ENCODE data around the gene MAGEF1.

MAGEF1 gene

DNA sequence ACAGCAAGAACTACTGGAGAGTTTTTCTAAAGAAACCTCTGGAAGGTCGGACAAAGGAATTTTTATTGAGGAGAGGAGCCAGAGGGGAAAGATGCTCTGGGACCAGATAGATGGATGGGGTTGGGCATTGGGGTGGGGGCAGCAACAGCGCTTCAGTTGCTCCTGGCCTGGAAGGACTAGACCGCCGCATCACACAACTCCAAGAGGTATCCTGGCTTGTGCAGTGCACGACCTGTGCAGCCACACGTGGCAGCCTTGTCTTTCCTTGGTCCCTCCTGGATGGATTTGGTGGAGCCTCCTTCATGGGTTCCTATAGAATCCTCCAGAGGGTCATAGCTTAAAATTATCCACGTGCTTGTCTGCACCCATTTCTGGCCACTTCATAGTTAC is 23.0 kb downstream of the MAGEF1 start:
- no peak; the same call in 1 of the 3 replicates for ATAC-seq
- TF ChIP-seq ZC3H10 (CRISPR knock-in tag; IDR thresholded peaks at IDR 0.05) (no peak), ARNTL (CRISPR knock-in tag; IDR thresholded peaks at IDR 0.05; ENCODE audit: borderline replicate concordance, low read depth) (no peak), ZNF565 (CRISPR knock-in tag; conservative IDR thresholded peaks at IDR 0.05; ENCODE audit: low read depth) (no peak), TOX (CRISPR knock-in tag; IDR thresholded peaks at IDR 0.05; ENCODE audit: borderline replicate concordance) (no peak), ZNF70 (CRISPR knock-in tag; IDR thresholded peaks at IDR 0.05) (no peak), TCF4 (CRISPR knock-in tag; IDR thresholded peaks at IDR 0.05; ENCODE audit: borderline replicate concordance) (no peak), SNAI2 (CRISPR knock-in tag; IDR thresholded peaks at IDR 0.05) (no peak), ESRRG (CRISPR knock-in tag; IDR thresholded peaks at IDR 0.05) (no peak), ZFP3 (CRISPR knock-in tag; IDR thresholded peaks at IDR 0.05) (no peak)
- TF ChIP-seq, protein P1, sequence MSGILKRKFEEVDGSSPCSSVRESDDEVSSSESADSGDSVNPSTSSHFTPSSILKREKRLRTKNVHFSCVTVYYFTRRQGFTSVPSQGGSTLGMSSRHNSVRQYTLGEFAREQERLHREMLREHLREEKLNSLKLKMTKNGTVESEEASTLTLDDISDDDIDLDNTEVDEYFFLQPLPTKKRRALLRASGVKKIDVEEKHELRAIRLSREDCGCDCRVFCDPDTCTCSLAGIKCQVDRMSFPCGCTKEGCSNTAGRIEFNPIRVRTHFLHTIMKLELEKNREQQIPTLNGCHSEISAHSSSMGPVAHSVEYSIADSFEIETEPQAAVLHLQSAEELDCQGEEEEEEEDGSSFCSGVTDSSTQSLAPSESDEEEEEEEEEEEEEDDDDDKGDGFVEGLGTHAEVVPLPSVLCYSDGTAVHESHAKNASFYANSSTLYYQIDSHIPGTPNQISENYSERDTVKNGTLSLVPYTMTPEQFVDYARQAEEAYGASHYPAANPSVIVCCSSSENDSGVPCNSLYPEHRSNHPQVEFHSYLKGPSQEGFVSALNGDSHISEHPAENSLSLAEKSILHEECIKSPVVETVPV (CRISPR knock-in tag; IDR thresholded peaks at IDR 0.05) = no peak
- TF ChIP-seq, protein P2, sequence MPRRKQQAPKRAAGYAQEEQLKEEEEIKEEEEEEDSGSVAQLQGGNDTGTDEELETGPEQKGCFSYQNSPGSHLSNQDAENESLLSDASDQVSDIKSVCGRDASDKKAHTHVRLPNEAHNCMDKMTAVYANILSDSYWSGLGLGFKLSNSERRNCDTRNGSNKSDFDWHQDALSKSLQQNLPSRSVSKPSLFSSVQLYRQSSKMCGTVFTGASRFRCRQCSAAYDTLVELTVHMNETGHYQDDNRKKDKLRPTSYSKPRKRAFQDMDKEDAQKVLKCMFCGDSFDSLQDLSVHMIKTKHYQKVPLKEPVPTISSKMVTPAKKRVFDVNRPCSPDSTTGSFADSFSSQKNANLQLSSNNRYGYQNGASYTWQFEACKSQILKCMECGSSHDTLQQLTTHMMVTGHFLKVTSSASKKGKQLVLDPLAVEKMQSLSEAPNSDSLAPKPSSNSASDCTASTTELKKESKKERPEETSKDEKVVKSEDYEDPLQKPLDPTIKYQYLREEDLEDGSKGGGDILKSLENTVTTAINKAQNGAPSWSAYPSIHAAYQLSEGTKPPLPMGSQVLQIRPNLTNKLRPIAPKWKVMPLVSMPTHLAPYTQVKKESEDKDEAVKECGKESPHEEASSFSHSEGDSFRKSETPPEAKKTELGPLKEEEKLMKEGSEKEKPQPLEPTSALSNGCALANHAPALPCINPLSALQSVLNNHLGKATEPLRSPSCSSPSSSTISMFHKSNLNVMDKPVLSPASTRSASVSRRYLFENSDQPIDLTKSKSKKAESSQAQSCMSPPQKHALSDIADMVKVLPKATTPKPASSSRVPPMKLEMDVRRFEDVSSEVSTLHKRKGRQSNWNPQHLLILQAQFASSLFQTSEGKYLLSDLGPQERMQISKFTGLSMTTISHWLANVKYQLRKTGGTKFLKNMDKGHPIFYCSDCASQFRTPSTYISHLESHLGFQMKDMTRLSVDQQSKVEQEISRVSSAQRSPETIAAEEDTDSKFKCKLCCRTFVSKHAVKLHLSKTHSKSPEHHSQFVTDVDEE (CRISPR knock-in tag; IDR thresholded peaks at IDR 0.05) = no peak
- TF ChIP-seq, protein P3, sequence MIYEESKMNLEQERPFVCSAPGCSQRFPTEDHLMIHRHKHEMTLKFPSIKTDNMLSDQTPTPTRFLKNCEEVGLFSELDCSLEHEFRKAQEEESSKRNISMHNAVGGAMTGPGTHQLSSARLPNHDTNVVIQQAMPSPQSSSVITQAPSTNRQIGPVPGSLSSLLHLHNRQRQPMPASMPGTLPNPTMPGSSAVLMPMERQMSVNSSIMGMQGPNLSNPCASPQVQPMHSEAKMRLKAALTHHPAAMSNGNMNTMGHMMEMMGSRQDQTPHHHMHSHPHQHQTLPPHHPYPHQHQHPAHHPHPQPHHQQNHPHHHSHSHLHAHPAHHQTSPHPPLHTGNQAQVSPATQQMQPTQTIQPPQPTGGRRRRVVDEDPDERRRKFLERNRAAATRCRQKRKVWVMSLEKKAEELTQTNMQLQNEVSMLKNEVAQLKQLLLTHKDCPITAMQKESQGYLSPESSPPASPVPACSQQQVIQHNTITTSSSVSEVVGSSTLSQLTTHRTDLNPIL (CRISPR knock-in tag; IDR thresholded peaks at IDR 0.05; ENCODE audit: low read depth) = no peak
- TF ChIP-seq, protein P4, sequence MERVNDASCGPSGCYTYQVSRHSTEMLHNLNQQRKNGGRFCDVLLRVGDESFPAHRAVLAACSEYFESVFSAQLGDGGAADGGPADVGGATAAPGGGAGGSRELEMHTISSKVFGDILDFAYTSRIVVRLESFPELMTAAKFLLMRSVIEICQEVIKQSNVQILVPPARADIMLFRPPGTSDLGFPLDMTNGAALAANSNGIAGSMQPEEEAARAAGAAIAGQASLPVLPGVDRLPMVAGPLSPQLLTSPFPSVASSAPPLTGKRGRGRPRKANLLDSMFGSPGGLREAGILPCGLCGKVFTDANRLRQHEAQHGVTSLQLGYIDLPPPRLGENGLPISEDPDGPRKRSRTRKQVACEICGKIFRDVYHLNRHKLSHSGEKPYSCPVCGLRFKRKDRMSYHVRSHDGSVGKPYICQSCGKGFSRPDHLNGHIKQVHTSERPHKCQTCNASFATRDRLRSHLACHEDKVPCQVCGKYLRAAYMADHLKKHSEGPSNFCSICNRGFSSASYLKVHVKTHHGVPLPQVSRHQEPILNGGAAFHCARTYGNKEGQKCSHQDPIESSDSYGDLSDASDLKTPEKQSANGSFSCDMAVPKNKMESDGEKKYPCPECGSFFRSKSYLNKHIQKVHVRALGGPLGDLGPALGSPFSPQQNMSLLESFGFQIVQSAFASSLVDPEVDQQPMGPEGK (CRISPR knock-in tag; IDR thresholded peaks at IDR 0.05; ENCODE audit: borderline replicate concordance) = no peak

DNA sequence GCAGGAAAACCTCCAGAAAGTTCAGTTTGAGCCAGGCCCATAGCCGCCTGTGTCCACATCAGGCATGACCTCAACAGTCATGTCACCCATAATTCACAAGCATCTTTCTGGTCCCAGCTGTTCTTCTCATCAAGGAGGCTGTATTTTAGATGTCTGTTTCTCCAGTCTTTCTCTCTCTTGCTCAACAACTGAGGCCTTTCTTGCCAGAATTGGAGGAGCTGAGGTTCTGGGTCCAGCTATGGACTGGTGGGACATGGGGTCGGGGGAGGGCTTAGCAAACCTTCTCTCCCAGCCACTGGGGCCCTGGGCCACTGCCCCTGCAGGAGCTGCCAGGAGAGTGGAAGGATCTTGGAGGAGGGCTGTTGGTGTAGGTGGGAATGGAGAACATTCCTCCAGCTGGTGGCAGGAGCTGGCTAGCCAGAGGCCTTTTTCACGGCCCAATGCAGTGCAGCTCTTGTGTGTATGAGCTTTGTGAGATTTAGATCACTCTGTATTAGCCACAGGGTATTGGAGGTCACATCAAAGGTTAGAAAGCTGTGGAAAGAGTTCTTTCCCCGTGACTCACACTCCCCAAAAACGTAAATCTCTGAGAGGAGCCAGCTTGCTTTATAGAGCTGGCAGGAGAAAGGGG is 23.5 kb downstream of the MAGEF1 start:
- TF ChIP-seq BACH2 (CRISPR knock-in tag; IDR thresholded peaks at IDR 0.05; ENCODE audit: borderline replicate concordance) = no peak
- TF ChIP-seq, protein P4 (CRISPR knock-in tag; IDR thresholded peaks at IDR 0.05; ENCODE audit: borderline replicate concordance) = no peak
- no peak for TF ChIP-seq TOX (CRISPR knock-in tag; IDR thresholded peaks at IDR 0.05; ENCODE audit: borderline replicate concordance)
- TF ChIP-seq ISL1 (CRISPR knock-in tag; IDR thresholded peaks at IDR 0.05) = no peak
- peak; percentile 72 for ATAC-seq

DNA sequence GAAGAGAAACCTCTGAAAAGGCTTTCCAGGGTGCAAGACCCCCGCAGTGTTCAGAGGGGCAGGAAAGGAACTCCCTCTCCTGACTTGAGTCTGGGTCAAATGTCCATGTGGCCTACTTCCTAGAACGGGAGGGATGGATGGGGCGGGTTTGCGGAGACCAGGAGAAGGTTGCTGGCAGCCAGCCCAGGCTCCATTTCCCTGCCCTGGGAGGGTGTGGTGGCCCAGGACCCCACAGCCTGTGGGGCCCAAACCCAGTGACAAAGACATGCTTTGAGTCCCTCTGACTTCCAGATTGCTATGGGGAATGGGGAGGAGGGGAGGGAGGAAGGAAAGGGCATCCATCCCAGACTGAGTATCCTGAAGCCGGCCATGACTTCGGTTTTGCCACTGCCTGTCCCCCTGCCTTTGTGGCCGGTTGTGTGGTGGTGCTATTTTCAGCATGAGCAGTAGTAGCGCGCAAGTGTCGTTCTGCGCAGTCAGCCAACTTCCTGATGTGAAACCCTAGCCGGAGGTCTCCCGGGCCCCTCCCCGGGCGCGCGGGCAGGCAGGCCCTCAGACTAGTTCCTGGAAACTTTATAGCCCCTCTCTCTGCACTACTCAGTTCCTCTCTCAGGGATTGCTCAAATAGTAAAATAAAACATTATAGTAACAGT is 24.4 kb downstream of the MAGEF1 start:
- ATAC-seq = no peak

More for the DNA sequence above, 24.4 kb downstream of the MAGEF1 start:
- no peak for TF ChIP-seq ESRRG (CRISPR knock-in tag; IDR thresholded peaks at IDR 0.05)
- TF ChIP-seq, protein P5, sequence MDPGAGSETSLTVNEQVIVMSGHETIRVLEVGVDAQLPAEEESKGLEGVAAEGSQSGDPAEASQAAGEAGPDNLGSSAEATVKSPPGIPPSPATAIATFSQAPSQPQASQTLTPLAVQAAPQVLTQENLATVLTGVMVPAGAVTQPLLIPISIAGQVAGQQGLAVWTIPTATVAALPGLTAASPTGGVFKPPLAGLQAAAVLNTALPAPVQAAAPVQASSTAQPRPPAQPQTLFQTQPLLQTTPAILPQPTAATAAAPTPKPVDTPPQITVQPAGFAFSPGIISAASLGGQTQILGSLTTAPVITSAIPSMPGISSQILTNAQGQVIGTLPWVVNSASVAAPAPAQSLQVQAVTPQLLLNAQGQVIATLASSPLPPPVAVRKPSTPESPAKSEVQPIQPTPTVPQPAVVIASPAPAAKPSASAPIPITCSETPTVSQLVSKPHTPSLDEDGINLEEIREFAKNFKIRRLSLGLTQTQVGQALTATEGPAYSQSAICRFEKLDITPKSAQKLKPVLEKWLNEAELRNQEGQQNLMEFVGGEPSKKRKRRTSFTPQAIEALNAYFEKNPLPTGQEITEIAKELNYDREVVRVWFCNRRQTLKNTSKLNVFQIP (CRISPR knock-in tag; IDR thresholded peaks at IDR 0.05; ENCODE audit: borderline replicate concordance, low read depth) = no peak
- no peak for TF ChIP-seq ZNF565 (CRISPR knock-in tag; conservative IDR thresholded peaks at IDR 0.05; ENCODE audit: low read depth)
- no peak for TF ChIP-seq BACH2 (CRISPR knock-in tag; IDR thresholded peaks at IDR 0.05; ENCODE audit: borderline replicate concordance)
- TF ChIP-seq CSDC2 (CRISPR knock-in tag; IDR thresholded peaks at IDR 0.05) = no peak
- TF ChIP-seq ZNF8 (CRISPR knock-in tag; IDR thresholded peaks at IDR 0.05) = no peak
- TF ChIP-seq GLIS3 (CRISPR knock-in tag; IDR thresholded peaks at IDR 0.05) = no peak
- no peak for TF ChIP-seq ZC3H10 (CRISPR knock-in tag; IDR thresholded peaks at IDR 0.05)
- no peak for TF ChIP-seq ISL1 (CRISPR knock-in tag; IDR thresholded peaks at IDR 0.05)
- TF ChIP-seq, protein P3 (CRISPR knock-in tag; IDR thresholded peaks at IDR 0.05; ENCODE audit: low read depth) = no peak
- no peak for TF ChIP-seq ZNF70 (CRISPR knock-in tag; IDR thresholded peaks at IDR 0.05)
